SKM-1 (cell line): Measurements from ENCODE around the gene MASP2.
"Not testable (repeated sequence)": the region's sequence is repeated elsewhere in the genome, so short reads cannot be mapped to it uniquely, and the experiment has no call there.

Experiments used
- DNase-seq: peaks from one replicate; lab custom pipeline; 2025; ENCODE audit not compliant: unreplicated experiment; lab: John Stamatoyannopoulos, UW

MASP2 gene

GRCh38 chr1:11046625-11047365, at the start of gene MASP2:
MASP2 (minus strand) TSS chr1:11047239; CDS start chr1:11047207, 32 bp downstream.
- no peak for DNase-seq

- not testable (repeated sequence) for DNase-seq
These were observed 36.7 kb upstream of the MASP2 start for GRCh38 chr1:11083784-11084183.

- DNase-seq, result no peak
These were observed 33.9 kb upstream of the MASP2 start for GRCh38 chr1:11080931-11081330.

GRCh38 chr1:11078631-11079030, 31.6 kb upstream of the MASP2 start:
- DNase-seq, result no peak

GRCh38 chr1:11073398-11073797, 26.4 kb upstream of the MASP2 start:
- DNase-seq, result not testable (repeated sequence)

- no peak for DNase-seq
These were observed 25.3 kb upstream of the MASP2 start for GRCh38 chr1:11072216-11072917.

- no peak for DNase-seq
These were observed 24.6 kb upstream of the MASP2 start for GRCh38 chr1:11071463-11072215.

GRCh38 chr1:11070876-11071275, 23.8 kb upstream of the MASP2 start:
- DNase-seq, result no peak

- no peak for DNase-seq
These were observed 21.8 kb upstream of the MASP2 start for GRCh38 chr1:11068600-11069473.

- no peak for DNase-seq
These were observed 20.9 kb upstream of the MASP2 start for GRCh38 chr1:11067716-11068599.

GRCh38 chr1:11065796-11066195, 18.8 kb upstream of the MASP2 start:
- no peak for DNase-seq

GRCh38 chr1:11064942-11065341, 17.9 kb upstream of the MASP2 start:
- no peak for DNase-seq

GRCh38 chr1:11063937-11064537, 17.0 kb upstream of the MASP2 start:
- DNase-seq, result not testable (repeated sequence)

GRCh38 chr1:11062965-11063401, 15.9 kb upstream of the MASP2 start:
- DNase-seq, result no peak

GRCh38 chr1:11061652-11062365, 14.8 kb upstream of the MASP2 start:
- DNase-seq, result no peak

- DNase-seq, result peak; percentile 76
These were observed 13.2 kb upstream of the MASP2 start, which contains the start of gene SRM for GRCh38 chr1:11059968-11060830. SRM (minus strand) TSS chr1:11060018; CDS start chr1:11059943, 75 bp downstream.

GRCh38 chr1:11059155-11059967, 12.3 kb upstream of the MASP2 start:
- DNase-seq, result no peak
